Activated CD8-positive, alpha-beta memory T cell treated with anti-CD3 and anti-CD28 coated beads, Interleukin-2, amount 50 U/mL, for 1 hour (primary cell): Measurements from ENCODE around the gene KIF2A.
A peak's percentile ranks its signal among the peaks of the same experiment; 100 is the strongest.

Experiments used
- DNase-seq: peaks from one replicate; pipeline ENCODE4 v3.0.0-alpha.2; 2020; ENCODE audit errors: extremely low read depth

Gene KIF2A

DNA sequence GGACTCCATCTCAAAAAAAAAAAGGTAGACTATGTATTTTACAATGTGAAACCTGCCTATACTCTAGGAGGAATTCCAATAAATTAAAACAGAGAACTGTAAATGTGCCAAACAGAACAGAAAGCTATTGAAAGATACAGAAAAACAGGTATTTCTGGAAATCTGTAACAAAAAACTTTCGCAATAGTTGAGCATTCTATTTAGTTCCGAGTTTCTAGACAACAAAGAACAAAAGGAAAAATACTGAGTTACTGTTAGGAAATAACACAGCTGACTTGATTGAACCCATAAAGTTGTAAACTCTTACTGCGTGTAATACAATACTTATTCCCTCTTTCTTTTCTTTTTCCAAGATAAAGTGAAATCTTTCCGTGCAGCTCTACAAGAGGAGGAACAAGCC, 79.1 kb downstream of the KIF2A start:
- DNase-seq = no peak

DNA sequence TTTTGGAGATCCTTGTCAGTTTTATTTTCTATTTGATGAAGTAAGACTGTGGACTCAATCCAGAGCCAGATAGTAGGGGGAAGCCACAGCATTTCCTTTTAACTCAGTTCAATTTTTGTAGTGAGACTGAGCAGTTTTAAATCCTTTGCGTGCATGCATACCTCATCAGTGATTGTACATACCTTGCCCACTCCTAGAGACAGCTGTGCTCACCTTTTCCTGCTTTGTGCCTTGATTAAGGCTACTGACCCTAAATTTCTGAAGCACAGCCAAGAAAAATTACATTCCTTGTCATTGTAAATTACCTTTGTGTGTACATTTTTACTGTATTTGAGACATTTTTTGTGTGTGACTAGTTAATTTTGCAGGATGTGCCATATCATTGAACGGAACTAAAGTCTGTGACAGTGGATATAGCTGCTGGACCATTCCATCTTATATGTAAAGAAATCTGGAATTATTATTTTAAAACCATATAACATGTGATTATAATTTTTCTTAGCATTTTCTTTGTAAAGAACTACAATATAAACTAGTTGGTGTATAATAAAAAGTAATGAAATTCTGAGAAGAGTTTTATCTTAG, 79.9 kb downstream of the KIF2A start:
- DNase-seq = no peak

DNA sequence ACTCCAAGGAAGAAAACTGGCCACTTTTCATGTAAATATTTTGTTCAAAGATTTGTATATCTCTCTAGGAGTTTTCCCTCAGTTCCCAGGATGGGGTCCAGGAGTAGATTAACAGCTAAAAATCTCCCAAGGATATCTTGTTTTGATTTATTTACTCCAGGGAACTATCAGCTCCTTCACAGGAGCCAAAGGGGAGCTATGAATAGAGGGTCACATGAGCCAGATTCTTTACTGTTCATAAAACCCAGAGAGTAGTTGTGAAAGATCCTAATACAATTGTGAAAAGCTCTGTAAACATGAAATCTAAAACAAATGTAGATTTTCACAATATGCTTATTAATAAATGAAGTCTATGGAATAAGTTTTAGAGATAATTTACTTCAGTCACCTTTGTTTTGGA, 80.8 kb downstream of the KIF2A start:
- DNase-seq = no peak

DNA sequence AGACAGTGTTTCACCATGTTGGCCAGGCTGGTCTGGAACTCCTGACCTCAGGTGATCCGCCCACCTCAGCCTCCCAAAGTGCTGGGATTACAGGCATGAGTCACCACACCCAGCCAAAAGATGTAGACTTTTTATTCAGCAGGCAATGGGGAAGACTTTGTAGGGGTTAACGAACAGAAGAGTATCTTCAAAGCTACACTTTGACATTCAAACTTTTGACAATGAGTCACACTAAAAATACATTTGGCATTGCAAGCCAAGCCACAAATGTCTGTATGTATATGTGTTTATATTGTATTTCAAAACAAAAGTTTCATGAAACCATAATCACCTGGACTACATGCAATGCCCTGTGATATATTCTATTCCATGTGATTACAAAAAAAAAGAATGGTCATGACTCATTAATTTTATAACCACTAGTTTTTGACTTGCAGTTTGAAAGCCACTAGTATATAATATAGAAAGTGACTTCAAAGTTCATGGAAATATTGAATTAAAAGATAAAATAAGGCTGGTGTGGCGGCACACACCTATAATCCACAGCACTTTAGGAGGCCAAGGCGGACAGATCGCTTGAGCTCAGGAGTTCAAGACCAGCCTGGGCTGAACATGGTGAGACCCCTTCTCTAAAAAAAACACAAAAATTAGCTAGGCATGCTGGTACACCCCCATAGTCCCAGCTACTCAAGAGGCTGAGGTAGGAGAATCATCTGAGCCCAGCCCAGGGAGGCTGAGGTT, 89.4 kb downstream of the KIF2A start:
- no peak for DNase-seq

DNA sequence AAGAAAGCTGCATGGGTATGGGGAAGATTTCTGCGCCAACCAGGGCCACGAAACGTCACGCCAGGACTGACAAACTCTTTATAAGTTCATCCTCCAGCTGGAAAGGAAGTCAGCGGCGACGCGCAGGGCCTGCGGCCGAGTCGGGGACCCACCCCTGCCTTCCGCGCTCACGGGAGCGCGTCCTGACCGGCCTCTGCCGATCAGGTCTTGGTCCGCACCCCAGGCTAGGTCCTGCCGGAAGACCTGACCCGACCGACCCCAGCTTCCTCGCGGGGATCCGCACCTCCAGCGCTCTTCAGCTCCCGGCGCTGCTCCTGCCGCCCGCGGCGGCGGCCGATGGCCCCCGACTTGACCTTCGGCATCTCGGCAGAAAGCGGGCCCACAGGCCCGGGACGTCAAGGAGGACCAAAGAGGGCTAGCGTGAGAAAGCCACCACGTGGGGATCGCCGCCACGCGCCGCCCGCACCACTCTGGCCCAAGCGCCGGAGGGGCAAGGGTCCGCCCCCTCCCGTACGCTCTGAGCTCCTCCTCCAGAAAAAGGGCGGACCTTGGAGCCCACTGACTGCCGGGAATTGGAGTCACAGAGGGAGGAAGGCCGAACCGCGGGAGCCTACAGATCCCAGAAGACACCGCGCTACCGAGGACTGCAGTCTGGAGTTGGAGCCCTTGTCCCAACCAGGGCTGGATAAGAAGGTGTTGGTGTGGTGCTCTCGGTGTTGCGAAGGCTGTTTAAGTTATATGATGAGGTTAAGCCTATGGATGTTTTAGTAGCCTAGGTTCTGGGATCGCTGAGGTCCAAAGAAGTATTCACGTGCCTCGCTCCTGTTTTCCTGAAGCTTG, 97.6 kb downstream of the KIF2A start, which contains the start of gene DIMT1:
Gene DIMT1 (minus strand): TSS at position 495 of the 840 bp plus-strand sequence. CDS start 133 bp downstream, at position 362.
- DNase-seq = peak; percentile 79

DNA sequence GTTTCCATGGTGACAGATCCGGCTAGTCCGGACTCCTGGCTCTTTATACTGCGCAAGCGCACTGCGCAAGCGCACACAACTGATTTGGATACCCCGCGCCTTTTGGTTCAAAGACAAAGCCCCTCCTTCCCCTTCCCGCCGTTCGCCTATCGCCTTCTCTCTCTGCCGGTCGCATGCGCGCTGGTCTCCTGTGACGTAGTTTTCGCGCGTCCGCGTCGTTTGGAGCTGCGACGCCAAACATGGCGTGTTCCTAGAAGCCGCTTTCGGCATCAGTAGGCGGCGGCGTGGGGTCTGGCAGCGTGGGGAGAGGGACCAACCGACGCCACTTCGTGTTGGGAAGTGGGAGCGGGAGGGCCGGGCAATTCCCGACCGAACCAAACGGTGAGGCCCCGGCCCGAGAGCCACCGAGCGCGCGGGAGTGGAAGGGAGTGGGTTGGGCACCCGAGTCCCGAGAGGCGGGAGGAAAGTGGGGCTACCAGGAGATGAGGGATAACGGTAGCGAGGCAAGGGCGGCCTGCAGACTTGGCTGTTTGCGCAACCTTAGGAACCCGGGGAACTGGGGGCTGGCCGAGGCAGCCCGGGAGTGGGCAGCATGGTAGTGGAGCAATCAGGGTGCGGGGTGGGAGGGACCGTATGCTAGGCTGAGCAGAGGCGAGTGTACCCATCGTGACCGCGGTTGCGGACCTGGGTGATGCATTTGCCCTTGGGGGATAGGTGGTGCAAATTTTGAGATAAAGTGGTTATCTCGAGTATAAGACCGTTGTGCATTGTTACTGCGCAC, 106.7 kb downstream of the KIF2A start, which contains the start of gene IPO11:
Gene IPO11 (plus strand): TSS at position 215 of the 781 bp plus-strand sequence. CDS start 24,517 bp downstream, outside the sequence.
- DNase-seq = peak; percentile 95

DNA sequence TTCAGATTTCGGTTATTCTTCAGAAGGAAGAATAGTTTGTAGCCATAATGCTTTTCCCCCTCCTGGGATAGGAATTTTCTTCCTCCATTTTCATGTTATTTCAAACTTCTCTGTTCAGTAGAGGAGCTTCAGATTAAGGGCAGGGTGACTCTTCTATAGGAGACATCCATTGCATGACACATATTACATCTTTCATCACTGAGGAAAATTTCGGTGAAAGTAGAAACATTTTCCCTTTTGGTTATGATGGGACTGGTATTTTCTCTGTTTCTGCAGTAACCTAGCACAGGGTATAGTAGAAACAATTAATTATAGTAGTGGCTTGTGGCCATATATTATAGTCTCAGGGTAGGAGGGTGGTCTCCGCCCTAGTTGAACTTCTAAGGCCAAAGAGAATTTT, 107.7 kb downstream of the KIF2A start:
- no peak for DNase-seq

DNA sequence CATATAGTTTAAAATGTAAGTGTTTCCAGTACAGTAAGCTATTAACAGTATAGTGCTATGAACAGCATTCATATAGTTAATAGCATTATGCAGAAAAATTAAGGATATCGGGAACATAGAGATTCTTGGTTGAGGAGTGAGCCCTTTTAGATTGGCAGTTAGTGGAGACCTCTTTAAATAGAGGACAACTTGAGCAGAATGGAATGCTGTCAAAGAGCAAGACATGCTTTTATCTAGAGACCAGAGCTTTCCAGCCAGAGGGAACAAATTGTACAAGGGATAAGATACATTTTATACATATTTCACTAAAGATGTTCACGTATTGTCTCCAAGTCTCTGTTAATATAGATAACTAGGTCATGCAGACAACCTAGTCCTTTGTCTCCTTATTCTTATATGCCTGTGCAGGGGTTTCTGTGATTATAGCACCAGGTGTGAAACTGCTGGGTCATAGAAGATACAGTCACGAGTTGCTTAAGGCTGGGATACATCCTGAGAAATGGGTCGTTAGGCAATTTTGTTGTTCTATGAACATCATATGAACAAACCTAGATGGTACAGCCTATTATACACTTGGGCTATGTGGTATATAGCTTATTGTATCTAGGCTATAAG, 112.6 kb downstream of the KIF2A start:
- DNase-seq = no peak

DNA sequence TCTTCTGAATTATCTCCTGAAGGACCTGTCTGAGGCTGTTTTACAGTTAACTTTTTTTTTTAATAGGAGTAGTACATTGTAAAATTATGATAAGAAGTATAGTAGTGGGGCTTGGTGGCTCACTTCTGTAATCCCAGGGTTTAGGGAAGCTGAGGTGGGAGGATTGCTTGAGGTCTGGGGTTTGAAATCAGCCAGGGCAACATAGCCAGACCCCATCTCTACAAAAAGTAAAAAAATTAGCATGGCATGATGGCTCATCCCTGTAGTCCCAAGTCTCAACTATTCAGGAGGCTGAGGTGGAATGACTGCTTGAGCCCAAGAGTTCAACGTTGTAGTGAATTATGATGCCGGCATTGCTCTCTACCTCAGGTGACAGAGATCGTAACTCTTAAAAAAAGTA, 113.6 kb downstream of the KIF2A start:
- DNase-seq = no peak

DNA sequence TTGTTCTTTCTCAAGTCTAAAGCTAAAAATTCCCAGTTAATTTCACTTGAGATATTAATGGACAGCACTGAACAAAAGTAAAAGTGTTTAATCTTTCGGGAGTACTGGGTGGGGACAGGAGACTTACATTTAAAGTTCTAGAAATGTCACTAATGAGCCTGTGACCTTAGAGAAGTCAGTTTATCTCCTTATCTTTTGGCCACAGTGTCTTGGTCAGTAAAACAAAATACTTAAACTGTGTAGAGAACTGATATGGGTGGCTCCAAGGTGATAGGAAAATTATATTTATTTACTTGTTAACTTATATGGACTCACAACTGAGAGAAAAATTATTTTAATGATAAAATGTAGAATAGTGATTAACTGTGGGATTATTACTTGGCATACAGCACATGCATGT, 115.4 kb downstream of the KIF2A start:
- DNase-seq = no peak

DNA sequence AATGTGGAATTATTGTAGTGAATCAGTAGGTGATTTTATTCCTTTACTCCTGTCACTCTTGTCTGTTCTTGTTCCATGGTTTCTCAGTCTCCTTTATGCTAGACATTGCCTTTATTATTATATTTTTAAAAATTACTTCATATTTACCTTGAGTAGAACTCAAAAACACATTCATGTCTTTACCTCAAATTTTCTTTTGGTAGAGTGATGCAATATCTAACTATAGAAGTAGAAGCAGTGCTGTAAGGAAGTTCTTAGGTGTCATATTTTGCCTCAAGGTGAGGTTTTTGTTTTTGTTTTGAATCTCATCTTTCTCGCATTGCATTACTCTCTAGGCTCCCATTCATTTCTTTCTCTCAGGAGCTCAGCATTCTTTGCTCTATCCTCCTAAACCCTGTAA, 118.8 kb downstream of the KIF2A start:
- no peak for DNase-seq

DNA sequence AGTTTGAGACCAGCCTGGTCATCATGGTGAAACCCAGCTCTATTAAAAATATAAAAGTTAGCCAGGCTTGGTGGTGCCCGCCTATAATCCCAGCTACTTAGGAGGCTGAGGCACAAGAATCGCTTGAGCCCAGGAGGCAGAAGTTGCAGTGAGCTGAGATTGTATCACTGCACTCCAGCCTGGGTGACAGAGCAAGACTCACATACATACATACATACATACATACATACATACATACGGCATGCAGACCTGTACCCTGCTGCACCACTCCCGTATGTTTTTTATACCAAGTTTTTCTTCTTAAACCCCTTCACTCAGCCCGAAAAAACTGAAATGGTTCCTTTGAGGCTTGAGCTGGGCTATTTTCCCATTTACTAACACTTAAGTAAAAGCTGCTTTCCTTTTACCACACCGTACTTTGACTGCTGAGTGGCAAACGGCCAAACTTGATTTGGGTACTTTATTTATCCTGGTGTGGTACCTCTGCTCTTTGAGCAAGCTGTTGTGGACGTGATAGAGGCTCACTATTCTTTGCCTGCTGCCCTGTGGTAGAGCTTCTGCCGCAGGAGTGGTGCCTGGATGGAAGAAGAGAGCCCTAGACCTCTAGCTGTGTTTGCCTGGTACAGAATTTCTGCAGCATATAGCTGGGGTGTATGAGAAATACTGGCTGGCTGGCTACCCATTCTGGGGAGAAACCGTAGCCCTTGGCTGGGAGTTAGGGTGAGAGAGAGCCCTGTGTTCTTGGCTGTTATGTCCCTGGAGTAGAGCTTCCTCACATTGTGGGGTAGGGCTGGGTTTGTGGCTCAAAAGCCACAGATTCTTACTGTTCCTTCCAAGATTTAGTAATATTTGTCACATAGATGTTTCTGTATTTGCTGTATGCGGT, 126.0 kb downstream of the KIF2A start:
- DNase-seq = no peak

DNA sequence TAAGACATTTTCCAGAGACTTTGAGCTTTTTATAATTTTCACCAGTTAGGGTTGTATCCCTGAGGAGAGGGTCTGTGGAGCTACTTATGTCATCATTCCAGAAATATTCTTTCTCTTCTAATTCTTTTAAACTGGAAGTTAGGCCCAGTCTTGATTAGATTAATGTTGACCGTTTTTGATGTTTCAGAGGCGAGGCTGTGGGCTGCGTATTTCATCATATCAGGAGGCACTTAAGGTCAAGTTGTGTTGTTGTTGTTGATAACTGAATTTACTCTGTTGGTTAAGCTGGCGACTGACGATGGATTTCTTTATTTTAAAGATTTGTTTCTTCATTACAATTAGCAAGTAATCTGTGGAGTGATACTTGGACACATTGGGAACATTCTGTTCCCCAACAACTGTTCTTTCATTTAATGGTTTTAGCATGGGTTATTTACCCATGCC, 126.6 kb downstream of the KIF2A start:
- DNase-seq = no peak
